Epithelial cell of prostate (primary cell): ENCODE results near the gene SPTLC2.
"Not testable (repeated sequence)": the region's sequence is repeated elsewhere in the genome, so short reads cannot be mapped to it uniquely, and the experiment has no call there.

Experiments
- DNase-seq: peaks from one replicate; pipeline ENCODE4 v3.0.0-alpha.2; 2011; ENCODE audit warnings: low read depth, low spot score
- H3K27ac ChIP-seq: fragments of 450-650 bp; 2 replicates; pipeline ENCODE4 v1.5.1; 2017; ENCODE audit warnings: mild to moderate bottlenecking

The SPTLC2 gene

DNA sequence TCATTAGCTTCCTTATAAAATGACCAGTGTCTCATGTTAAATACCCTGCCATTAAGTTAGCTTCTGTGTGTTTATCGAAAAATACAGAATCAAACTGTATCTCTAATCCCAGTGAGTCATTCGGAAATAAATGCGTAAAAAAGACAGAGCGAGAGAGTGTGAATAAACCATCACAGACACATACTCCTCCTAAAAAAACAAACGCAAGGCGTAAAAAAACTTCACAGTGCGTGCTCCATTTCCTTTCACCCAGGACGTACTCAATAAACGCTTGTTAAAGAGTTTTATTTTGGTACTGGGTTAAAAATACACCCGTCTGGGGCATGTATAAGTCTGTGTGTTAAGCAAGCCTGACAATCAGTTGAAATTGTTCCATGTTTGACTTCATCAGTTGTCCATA, 59.0 kb downstream of the SPTLC2 start:
- no peak overlapping the region for H3K27ac ChIP-seq
- no peak for DNase-seq

DNA sequence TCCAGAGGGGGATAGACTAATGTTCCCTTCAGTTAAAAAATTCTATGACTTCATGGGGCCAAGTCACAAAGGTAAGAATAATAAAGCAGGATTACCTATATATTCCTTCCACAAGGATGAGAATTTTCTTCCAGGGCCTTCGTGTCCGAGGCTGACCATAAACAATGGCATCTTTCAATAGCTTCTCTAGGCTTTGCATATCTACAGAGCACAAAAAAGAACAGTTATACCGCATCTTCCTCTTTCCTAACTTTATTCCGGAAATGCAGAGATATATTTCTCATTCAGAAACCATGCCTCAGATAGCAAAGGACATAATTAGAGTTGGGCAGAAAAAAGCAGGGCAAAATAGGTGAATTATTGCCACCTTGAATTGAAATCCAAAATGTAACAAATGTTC, 59.5 kb downstream of the SPTLC2 start:
- DNase-seq = no peak
- H3K27ac ChIP-seq = no peak overlapping the region

DNA sequence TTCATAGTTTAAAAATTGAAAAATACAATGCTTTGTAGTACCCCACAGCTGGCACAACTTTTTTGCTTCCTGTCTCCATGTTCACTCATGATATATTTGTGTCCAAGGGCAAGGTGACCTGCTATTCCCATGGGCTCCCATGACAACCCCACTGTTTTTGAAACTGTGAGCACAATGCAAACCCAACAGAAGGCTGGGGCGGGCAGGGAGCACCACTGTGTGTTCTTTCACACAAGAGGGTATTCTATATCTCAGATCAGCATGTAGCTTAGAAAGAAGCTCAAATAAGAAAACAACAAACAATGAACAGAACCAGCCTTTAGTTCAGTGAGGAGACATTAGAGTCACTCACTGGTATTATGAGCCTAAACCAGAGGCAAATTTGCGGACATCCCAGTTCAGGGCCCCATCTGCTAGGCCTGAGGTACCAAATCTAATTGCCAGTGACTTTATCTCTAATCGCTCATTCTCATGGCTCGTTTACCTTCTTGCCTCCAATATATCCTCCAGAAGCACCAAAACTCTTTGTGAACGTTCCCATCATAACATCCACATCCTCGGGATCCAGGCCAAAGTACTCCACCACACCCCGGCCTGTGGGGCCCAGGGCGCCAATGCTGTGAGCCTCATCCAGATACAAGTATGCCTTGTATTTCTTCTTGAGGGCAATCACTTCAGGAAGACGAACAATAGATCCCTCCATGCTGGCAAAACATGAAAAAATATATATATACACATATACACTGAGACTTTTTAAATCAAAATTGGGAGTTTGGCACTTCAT, 61.4 kb downstream of the SPTLC2 start:
- DNase-seq = no peak
- no peak overlapping the region for H3K27ac ChIP-seq

DNA sequence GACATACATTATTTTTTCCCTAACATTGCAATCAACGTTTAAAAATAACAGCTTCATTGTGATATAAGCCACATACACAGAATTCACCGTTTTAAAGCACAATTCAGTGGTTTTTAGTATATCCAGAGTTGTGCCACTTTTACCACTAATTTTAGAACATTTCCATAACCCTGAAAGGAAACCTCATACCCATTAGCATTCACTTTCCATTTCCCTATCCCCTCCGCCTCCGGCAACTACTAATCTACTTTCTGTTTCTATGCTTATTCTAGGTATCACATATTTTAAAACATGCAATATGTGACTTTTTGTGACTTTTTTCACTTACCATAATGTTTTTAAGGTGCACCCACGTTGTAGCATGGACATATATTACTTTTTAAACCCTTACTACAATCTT, 62.2 kb downstream of the SPTLC2 start:
- no peak overlapping the region for H3K27ac ChIP-seq
- DNase-seq = no peak

DNA sequence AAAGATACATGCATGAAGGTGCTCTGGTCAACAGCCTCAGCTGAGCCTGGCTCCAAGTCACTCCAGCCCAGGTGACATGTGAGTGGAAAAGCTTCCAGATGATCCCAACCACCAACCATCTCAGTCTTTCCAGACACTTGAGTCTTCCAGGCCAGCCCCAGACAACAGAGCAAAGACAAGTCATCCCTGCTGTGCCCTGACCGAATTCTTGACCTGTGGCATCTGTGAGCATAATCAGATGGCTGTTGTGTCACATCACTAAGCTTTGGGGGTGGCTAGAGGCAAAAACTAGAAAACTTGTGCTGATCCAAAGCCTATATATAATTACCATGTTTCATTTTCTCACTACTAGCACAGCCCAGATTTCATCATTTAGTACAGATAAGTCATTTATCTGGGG, 67.0 kb downstream of the SPTLC2 start:
- DNase-seq = no peak
- H3K27ac ChIP-seq = no peak overlapping the region

DNA sequence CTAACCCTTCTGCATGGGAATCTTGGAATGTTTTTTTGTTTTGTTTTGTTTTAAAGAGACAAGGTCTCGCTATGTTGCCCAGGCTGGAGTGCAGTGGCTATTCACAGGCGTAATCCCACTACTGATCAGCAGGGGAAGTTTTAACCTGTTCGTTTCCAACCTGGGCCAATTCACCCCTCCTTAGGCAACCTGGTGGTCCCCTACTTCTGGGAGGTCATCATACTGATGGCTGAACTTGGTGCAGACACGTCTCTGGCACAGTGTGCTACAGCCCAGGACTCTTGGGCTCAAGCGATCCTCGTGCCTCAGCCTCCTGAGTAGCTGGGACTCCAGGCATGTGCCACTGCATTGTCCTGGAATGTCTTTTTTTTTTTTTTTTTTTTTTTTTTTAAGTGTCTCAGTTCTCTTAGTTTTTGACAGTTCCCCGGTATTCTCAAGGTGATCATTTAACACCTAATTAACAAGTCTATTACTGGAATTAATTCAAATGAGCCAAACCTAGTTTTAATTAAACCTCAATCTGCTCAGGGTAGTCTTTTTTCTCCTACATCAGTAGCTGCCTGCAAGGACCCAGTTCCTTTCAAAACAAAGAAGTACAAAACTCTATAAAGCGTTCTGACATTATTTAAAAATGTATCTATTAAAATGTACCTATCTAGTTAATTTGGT, 68.8 kb downstream of the SPTLC2 start:
- no peak overlapping the region for H3K27ac ChIP-seq
- DNase-seq = no peak

DNA sequence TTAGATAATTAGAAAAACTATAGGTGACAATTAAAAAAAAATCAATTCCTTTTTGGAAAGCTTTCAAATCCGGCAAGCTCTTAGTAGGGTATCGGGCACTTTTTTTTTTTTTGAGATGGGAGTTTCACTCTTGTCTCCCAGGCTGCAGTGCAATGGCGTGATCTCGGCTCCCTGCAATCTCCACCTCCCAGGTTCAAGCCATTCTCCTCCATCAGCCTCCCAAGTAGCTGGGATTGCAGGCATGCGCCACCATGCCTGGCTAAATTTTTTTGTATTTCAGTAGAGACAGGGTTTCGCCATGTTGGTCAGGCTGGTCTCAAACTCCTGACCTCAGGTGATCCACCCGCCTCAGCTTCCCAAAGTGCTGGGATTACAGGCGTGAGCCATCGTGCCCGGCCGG, 71.3 kb downstream of the SPTLC2 start:
- not testable (repeated sequence) for DNase-seq, H3K27ac ChIP-seq

DNA sequence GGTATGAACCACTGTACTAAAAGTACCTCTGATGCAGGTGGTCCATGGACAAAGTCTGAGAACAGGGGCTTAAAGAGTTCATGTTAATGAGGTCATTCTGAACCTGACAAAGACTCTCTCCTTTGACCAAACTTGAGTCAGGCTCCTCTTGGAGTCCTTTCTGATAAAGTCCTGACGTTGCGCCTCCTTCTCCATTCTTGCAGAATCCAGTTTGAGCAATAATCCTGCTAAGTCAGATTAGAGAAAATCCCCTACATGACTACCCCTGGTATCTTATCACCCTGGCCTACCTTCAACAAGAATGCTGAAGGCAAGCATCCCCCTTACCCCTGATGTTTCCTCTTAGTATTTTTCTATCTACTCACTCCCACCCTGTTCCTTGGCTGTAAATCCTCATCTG, 71.9 kb downstream of the SPTLC2 start:
- no peak for DNase-seq
- H3K27ac ChIP-seq = no peak overlapping the region

DNA sequence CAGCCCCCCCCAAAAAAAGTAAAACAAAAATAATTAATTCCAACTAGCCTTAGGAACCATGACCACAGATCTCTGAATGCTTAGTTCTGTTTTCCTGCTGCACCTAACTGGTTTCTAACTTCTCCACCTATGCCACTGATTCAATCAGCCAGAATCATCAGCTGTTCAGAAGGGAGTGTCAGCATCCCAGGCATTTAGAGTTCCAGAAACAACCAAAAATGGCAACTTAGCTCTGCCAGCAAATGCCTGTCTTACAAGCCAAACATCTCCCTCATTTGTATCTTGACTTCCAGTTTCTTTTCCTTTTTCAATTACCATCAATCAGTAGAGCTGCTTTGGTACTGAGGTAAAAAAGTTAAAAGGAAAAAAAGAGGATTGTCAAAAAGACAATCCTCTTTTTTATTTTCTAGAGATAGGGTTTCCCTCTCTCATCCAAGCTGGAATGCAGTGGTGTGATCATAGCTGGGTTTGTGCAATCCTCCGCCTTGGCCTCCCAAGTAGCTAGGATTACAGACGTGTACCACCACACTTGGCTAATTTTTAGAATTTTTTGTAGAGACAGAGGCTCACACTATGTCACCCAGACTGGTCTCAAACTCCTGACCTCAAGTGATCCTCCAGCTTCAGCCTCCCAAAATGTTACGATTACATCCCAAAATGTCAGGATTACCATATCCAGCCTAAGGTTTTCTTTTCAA, 72.7 kb downstream of the SPTLC2 start:
- no peak overlapping the region for H3K27ac ChIP-seq
- DNase-seq = no peak

DNA sequence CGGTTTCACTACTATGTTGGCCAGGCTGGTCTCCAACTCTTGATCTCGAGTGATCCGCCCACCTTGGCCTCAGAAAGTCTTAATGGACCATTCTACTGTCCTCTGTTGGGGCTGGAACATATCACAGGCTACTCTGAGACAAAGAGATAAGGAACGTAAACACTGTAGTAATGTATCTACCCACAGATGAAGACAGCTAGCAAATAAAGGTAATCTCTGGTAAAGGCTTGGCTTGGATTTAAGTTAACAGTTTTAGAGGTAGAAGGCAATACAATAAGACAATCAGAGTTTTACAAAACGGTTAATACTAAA, 73.2 kb downstream of the SPTLC2 start:
- no peak overlapping the region for H3K27ac ChIP-seq
- DNase-seq = no peak

DNA sequence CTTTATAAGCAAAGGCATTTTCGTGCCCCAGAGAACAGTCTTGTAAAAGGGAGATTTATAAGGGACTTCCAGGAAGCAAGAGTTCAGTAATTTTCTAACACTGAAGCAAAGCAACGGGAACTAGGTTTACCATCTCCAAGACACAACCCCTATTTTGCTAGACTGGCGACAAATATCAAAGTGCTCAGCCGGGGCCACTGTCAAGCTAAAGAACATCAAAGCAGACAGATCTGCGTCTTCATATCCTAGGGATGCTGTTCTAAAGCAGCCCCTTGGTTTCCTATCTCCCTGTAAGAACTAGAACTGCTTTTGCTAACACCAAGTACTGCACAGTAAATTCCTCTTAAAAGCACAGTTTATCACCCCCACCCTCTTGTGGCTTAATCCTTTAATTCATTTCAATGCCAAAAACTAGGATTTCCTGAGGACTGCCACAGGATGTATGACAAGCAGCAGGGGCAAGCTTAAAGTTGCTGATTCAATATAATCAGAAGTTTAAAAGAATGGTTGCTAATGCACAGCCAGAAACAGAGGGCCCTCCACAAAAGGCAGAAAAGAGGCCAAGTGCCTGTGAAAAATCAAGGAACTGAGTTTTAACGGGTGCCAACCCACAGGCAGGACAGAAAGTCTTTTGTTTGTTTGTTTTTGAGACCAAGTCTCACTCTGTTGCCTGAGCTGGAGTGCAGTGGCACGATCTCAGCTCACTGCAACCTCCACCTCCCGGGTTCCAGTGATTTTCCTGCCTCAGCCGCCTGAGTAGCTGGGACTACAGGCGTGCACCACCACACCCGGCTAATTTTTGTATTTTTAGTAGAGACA, 73.8 kb downstream of the SPTLC2 start:
- no peak overlapping the region for H3K27ac ChIP-seq

DNA sequence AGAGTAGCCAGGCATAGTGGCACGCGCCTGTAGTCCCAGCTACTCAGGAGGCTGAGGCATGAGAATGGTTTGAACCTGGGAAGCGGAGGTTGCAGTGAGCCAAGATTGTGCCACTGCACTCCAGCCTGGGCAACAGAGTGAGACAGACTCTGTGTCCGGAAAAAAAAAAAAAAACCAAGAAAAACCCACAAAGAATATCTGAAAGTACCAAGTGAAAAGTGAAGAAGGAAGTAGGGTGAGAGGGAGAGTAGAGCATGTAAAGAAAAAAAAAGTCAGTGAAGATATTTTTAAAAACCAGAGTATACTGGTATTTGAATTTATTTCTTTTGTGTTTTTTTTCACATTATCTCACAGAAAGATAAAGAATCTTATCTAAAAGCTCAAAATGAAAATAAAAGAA, 74.5 kb downstream of the SPTLC2 start:
- H3K27ac ChIP-seq = no peak overlapping the region
- no peak for DNase-seq

More for the DNA sequence above, 73.8 kb downstream of the SPTLC2 start:
- no peak for DNase-seq

DNA sequence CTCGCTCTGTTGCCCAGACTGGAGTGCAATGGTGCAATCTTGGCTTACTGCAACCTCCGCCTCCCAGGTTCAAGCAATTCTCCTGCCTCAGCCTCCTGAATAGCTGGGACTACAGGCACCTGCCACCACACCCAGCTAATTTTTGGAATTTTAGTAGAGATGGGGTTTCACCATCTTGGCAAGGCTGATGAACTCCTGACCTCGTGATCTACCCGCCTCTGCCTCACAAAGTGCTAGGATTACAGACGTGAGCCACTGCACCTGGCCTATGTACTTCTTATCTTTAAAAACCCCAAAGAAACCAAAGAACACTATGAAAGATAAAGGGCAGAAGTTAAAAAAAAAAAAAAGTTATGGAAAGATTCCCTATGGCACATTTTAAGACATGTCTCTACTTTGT, 79.5 kb downstream of the SPTLC2 start:
- not testable (repeated sequence) for H3K27ac ChIP-seq, DNase-seq

DNA sequence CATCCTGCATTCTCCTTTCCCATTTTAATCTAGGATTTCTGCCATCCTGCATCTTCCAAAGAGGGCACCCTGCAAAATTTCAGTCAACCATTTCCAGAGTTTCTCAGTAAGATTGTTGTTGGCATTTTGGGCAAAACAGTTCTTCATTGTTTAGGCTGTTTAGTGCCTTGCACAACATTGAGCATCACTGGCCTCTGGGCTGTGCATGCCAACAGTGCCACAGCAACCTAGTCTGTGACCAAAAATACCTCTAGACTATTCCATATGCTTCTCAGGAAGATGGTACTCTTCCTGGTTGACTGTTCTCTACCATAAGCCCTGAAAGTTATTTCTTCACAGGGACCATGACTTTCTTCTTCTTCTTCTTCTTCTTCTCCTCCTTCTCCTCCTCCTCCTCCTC, 85.4 kb downstream of the SPTLC2 start:
- H3K27ac ChIP-seq = no peak overlapping the region
- no peak for DNase-seq

DNA sequence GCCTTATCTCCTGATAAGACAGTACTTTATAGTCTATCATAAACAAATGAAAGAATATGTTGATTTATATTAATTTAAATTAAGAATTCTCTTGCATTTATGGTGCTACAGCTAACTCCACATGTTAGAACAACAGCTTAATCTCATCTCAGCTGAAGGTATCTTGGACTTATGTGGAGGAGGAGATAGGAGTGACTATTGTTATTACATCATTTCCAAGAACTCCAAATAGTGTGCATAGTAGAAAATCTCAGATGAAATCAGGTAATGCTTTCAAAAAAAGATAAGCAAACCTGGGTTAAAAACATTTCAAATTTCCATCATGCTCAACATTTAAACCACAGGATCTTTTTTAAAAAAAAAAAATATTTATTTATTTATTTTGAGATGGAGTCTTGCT, 86.5 kb downstream of the SPTLC2 start:
- no peak overlapping the region for H3K27ac ChIP-seq
- DNase-seq = no peak

DNA sequence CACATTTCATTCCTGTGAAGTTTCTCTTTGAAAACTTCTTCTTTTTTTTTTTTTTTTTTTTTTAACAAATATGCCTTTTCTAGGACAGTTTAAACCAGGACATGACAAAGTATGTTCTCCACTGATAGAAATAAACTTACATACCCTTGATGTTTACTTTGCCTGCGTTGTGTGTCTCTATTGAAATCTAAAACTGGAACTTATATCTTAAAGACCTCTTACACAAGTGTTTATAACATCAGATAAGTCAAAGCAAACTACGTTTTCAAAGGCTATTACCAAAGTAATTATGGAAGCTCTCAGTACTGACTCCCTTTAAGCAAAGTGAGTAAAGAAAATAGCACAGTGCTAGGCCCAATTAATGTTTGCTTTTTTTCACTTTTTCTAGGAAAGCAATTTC, 87.2 kb downstream of the SPTLC2 start:
- DNase-seq = no peak
- no peak overlapping the region for H3K27ac ChIP-seq

DNA sequence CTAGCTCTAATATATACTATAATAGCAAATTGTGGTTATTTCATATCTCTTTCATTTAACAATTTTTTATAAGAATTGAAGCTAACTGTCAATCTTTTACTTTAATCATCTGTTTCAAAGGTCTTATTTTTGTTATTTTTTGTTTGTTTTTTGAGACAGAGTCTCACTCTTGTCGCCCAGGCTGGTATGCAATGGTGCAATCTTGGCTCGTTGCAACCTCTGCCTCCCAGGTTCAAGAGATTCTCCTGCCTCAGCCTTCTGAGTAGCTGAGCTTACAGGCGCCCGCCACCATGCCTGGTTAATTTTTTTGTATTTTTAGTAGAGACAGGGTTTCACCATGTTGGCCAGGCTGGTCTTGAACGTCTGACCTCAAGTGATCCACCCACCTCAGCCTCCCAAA, 87.7 kb downstream of the SPTLC2 start:
- not testable (repeated sequence) for DNase-seq, H3K27ac ChIP-seq

DNA sequence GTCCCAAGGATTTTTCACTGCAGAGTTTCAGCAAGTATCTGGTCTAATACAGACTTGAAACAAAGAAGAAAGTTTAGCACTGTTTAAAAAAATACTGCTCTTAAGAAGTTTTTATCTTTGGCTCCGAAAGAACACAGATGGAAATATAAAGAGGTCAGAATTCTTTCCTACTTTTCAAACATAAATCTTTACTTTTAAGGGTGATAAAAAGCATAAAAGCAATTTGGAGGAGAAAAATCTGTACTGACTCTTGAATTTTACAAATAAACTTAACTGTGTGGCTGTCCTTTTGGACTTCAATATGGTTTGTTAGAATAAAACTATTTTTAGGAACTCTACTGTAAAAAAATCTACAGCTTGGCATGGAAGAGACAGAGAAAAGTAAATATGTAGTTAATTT, 90.2 kb downstream of the SPTLC2 start:
- no peak overlapping the region for H3K27ac ChIP-seq
- DNase-seq = no peak

DNA sequence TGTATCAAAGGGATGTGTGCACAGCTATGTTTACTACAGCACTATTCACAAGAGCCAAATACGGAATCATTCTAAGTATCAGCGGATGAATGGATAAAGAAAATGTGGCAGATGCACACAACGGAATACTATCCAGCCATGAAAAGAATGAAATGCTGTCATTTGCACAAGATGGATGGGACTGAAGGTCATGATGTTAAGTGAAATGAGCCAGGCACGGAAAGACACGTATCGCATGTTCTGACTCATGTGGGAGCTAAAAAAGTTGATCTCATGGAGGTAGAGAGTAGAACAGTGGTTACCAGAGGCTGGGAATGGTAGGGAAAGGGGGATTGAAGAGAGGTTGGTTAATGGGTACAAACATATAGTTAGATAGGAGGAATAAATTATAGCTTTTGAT, 91.9 kb downstream of the SPTLC2 start:
- no peak overlapping the region for H3K27ac ChIP-seq
- DNase-seq = no peak

DNA sequence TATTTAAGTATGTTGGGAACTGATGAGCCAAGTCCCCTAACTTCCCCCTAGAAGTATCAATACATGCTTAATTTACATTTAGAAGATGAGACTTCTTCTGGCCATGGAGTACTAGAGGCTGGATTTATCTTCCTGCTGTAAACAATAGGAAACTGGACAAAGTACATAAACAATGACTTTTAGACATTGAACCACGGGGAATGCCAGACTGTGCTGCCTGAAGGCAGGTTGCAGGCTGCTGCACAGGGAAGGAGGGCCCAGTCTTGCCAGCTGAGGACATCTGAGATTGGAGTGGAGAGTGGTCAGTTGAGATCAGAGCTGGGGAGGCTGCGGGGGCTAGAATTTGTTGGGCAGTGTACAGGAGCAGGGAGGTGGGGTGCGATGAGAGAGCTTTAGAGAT, 93.3 kb downstream of the SPTLC2 start:
- H3K27ac ChIP-seq = no peak overlapping the region
- DNase-seq = no peak

DNA sequence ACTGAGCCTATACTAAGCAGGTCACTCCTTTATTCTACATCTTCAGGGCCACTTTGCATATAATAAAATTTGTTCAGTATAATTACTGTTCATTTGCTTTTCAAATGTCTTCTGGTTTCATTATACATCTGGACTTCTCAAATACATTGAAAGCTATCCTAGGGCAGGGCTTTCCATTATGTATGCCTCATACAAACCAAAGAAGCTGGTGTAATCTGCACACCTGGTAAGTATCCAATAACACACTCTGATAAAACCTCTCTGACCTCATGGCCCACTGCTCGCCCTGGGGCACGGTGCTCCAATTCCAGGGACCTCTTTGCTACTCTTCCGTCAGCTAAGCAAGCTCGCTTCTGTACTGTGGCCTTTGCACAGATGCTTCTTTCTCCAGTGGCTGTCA, 95.9 kb downstream of the SPTLC2 start:
- DNase-seq = no peak
- no peak overlapping the region for H3K27ac ChIP-seq
